SK-N-SH (cell line): Measurements from ENCODE around the gene NFX1.

Experiments
- FOXJ3 ChIP-seq: sonication (generic); formaldehyde crosslinking; IDR thresholded peaks from 2 replicates; pipeline ENCODE4 v1.5.1; 2020; ENCODE audit warnings: mild to moderate bottlenecking, missing genetic modification reagents
- GABPA ChIP-seq: IDR thresholded peaks from 2 replicates; pipeline ENCODE4 v1.4.0; 2012; ENCODE audit warnings: low read depth, mild to moderate bottlenecking
- NRF1 ChIP-seq: IDR thresholded peaks from 2 replicates; pipeline ENCODE4 v1.6.1; 2012; ENCODE audit warnings: low read depth, mild to moderate bottlenecking, low read length
- POLR2AphosphoS5 ChIP-seq: IDR thresholded peaks from 2 replicates; pipeline ENCODE4 v1.6.1; 2012; ENCODE audit warnings: low read depth, low read length
- RAD21 ChIP-seq: IDR thresholded peaks from 2 replicates; pipeline ENCODE4 v1.6.1; 2012; ENCODE audit warnings: mild to moderate bottlenecking, low read length
- REST ChIP-seq: IDR thresholded peaks from 2 replicates; pipeline ENCODE4 v1.6.1; 2012; ENCODE audit warnings: mild to moderate bottlenecking, low read depth, low read length, moderate library complexity
- RXRA ChIP-seq: IDR thresholded peaks from 2 replicates; pipeline ENCODE4 v1.4.0; 2012; ENCODE audit warnings: low read depth, mild to moderate bottlenecking, borderline replicate concordance
- YY1 ChIP-seq: IDR thresholded peaks from 2 replicates; pipeline ENCODE4 v1.4.0; 2012; ENCODE audit warnings: low read depth, mild to moderate bottlenecking
- TF ChIP-seq, protein P1 (sequence below): fragments of 200-600 bp; sonication (generic); IDR thresholded peaks from 2 replicates; pipeline ENCODE4 v1.6.1; 2017; ENCODE audit warnings: antibody characterized with exemption, mild to moderate bottlenecking, moderate library complexity
- TF ChIP-seq, protein P2 (sequence below): fragments of 150-350 bp; IDR thresholded peaks from 2 replicates; pipeline ENCODE4 v1.6.1; 2016; ENCODE audit warnings: mild to moderate bottlenecking, low read depth, low read length

DNA sequence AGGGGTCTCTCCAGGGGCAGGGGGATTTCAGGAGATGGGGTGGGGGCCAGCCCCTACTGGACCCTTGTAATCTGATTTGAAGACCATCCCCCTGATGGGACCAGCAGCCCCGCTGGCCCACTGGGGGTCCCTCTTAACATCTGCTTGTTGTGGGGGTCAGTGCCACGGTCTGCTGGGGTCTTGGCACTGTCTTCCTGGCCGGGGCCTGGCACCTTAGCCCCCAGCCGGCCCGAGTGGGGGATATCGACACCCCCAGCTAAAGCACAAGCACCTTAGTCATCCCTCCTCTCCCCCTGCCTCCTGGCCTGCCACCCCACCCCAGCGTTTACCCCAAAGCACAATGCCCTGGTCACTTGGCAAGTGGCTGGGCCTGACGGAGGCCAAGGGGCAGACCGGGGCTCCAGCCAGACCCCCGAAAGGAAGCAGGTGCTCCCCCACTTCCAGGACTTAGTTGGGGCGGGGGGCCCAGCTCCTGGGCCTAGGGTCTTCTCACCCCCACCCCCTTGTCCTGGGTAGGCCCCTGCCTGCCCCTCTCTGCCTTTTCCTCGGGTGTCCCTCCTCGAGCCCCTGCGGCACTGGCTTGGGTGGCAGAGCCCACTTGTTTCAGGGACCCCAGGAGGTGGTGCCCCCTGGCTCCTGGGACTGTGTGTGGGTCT is 1.4 kb upstream of the NFX1 start:
- TF ChIP-seq, protein P1, sequence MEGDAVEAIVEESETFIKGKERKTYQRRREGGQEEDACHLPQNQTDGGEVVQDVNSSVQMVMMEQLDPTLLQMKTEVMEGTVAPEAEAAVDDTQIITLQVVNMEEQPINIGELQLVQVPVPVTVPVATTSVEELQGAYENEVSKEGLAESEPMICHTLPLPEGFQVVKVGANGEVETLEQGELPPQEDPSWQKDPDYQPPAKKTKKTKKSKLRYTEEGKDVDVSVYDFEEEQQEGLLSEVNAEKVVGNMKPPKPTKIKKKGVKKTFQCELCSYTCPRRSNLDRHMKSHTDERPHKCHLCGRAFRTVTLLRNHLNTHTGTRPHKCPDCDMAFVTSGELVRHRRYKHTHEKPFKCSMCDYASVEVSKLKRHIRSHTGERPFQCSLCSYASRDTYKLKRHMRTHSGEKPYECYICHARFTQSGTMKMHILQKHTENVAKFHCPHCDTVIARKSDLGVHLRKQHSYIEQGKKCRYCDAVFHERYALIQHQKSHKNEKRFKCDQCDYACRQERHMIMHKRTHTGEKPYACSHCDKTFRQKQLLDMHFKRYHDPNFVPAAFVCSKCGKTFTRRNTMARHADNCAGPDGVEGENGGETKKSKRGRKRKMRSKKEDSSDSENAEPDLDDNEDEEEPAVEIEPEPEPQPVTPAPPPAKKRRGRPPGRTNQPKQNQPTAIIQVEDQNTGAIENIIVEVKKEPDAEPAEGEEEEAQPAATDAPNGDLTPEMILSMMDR: no peak
- no peak for TF ChIP-seq POLR2AphosphoS5
- TF ChIP-seq YY1: no peak
- no peak for TF ChIP-seq FOXJ3 (CRISPR knock-in tag)
- no peak for TF ChIP-seq GABPA
- TF ChIP-seq RAD21: no peak
- no peak for TF ChIP-seq RXRA
- no peak for TF ChIP-seq NRF1
- TF ChIP-seq, protein P2, sequence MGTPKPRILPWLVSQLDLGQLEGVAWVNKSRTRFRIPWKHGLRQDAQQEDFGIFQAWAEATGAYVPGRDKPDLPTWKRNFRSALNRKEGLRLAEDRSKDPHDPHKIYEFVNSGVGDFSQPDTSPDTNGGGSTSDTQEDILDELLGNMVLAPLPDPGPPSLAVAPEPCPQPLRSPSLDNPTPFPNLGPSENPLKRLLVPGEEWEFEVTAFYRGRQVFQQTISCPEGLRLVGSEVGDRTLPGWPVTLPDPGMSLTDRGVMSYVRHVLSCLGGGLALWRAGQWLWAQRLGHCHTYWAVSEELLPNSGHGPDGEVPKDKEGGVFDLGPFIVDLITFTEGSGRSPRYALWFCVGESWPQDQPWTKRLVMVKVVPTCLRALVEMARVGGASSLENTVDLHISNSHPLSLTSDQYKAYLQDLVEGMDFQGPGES: no peak
- no peak for TF ChIP-seq REST
